Measurements from ENCODE around the gene TCERG1. TPM values are rescaled to one million over a fixed set of nuclear protein-coding genes. Genes with fewer than 3 reads are reported as not detected.

The TCERG1 gene
- polyA plus RNA-seq, 3 donors: 11.6 to 37.3 (median 18.0) TPM

- Histone ChIP-seq H2AFZ (ENCODE audit: insufficient read depth, low read depth, low read length, poor library complexity, severe bottlenecking) (no peak overlapping the region), H3K27me3 (ENCODE audit: control insufficient read depth in 2 of 2, insufficient read depth in 2 of 2, low read length in 2 of 2) (no peaks in the 10 kb centered on the region), H3K9me3 (replicated peaks in 1 of 2; ENCODE audit: control insufficient read depth in 1 of 2, insufficient read depth in 1 of 2, low read length in 2 of 2) (no peaks in the 10 kb centered on the region), H3K79me2 (ENCODE audit: insufficient read depth, low read length) (no peaks in the 10 kb centered on the region), H3K4me1 (ENCODE audit: control insufficient read depth in 1 of 2, insufficient read depth in 2 of 2, low read length in 2 of 2) (no peaks in the 10 kb centered on the region), H3K4me3 (replicated peaks in 1 of 3; ENCODE audit: low read depth in 2 of 3, low read length in 3 of 3) (no peak overlapping the region), H3K36me3 (replicated peaks in 1 of 2; ENCODE audit: control insufficient read depth in 1 of 2, insufficient read depth in 2 of 2, low read length in 2 of 2) (peaks cover 54 to 91% of the 10 kb centered on the region in 2 donors), H3K9ac (ENCODE audit: insufficient read depth, low read length, poor library complexity, severe bottlenecking) (no peak overlapping the region), H3K27ac (ENCODE audit: low read depth in 1 of 2, low read length in 2 of 2) (no peak overlapping the region), H4K20me1 (ENCODE audit: insufficient read depth, low read length) (no peaks in the 10 kb centered on the region), H3K4me2 (replicated peaks; ENCODE audit: extremely low read depth, low read length, poor library complexity, severe bottlenecking) (no peak overlapping the region)
- no peak for DNase-seq
- Mint-ChIP-seq H3K27ac (no peak overlapping the region), H3K4me3 (no peak overlapping the region), H3K36me3 (peaks cover 54 to 66% of the 10 kb centered on the region in 2 donors), H3K4me1 (no peaks in the 10 kb centered on the region), H3K27me3 (ENCODE audit: low read depth in 3 of 3) (no peaks in the 10 kb centered on the region), H3K9me3 (no peaks in the 10 kb centered on the region)
- WGBS (ENCODE audit: insufficient coverage): no CpG with 5 or more reads among the region's 3 CpGs
- intact Hi-C loops (cut with micrococcal nuclease): no loop called here
- TF ChIP-seq CTCF (IDR thresholded peaks at IDR 0.05): no peak
These were observed 43.1 kb downstream of the TCERG1 start for GRCh38 chr5:146490089-146490843.

GRCh38 chr5:146494656-146495055 lies 47.5 kb downstream of the TCERG1 start:
- Histone ChIP-seq H2AFZ (ENCODE audit: insufficient read depth, low read depth, low read length, poor library complexity, severe bottlenecking) (no peak overlapping the region), H3K27ac (ENCODE audit: low read depth in 1 of 2, low read length in 2 of 2) (no peak overlapping the region), H3K36me3 (replicated peaks in 1 of 2; ENCODE audit: control insufficient read depth in 1 of 2, insufficient read depth in 2 of 2, low read length in 2 of 2) (peaks cover 61 to 93% of the 10 kb centered on the region in 2 donors), H3K27me3 (ENCODE audit: control insufficient read depth in 2 of 2, insufficient read depth in 2 of 2, low read length in 2 of 2) (no peaks in the 10 kb centered on the region), H3K4me1 (ENCODE audit: control insufficient read depth in 1 of 2, insufficient read depth in 2 of 2, low read length in 2 of 2) (no peaks in the 10 kb centered on the region), H3K9ac (ENCODE audit: insufficient read depth, low read length, poor library complexity, severe bottlenecking) (no peak overlapping the region), H4K20me1 (ENCODE audit: insufficient read depth, low read length) (no peaks in the 10 kb centered on the region), H3K4me2 (replicated peaks; ENCODE audit: extremely low read depth, low read length, poor library complexity, severe bottlenecking) (no peak overlapping the region), H3K4me3 (replicated peaks in 1 of 3; ENCODE audit: low read depth in 2 of 3, low read length in 3 of 3) (no peak overlapping the region), H3K9me3 (replicated peaks in 1 of 2; ENCODE audit: control insufficient read depth in 1 of 2, insufficient read depth in 1 of 2, low read length in 2 of 2) (no peaks in the 10 kb centered on the region), H3K79me2 (ENCODE audit: insufficient read depth, low read length) (no peaks in the 10 kb centered on the region)
- H3K4me1 Mint-ChIP-seq: no peaks in the 10 kb centered on the region
- no peak overlapping the region for H3K27ac Mint-ChIP-seq
- TF ChIP-seq CTCF (IDR thresholded peaks at IDR 0.05): no peak
- H3K27me3 Mint-ChIP-seq (ENCODE audit: low read depth in 3 of 3): no peaks in the 10 kb centered on the region
- intact Hi-C loops (cut with micrococcal nuclease): no loop called here
- H3K36me3 Mint-ChIP-seq: peaks cover 48 to 68% of the 10 kb centered on the region in 2 donors
- WGBS (ENCODE audit: insufficient coverage): no CpG with 5 or more reads among the region's 2 CpGs
- no peaks in the 10 kb centered on the region for H3K9me3 Mint-ChIP-seq
- no peak overlapping the region for H3K4me3 Mint-ChIP-seq
- no peak for DNase-seq

All from CD14-positive monocyte (primary cell).